H1 (cell line): ENCODE measurements around the gene GIPC2. TPM values are rescaled to one million over a fixed set of nuclear protein-coding genes. Genes with fewer than 3 reads are reported as not detected.

Source experiments
- CTCF ChIA-PET: fragments of 300-600 bp; sonication (Branson Sonifier 250); formaldehyde crosslinking; loops from one replicate; lab custom pipeline; 2021; ENCODE audit not compliant: partially characterized antibody; lab: Charles Lee
- POLR2A ChIA-PET: fragments of 300-600 bp; sonication (Branson Sonifier 250); formaldehyde crosslinking; loops from one replicate; lab custom pipeline; 2021; ENCODE audit warnings: inconsistent platforms; ENCODE audit not compliant: partially characterized antibody; lab: Charles Lee
- DNase-seq, 2 experiments: peaks; one replicate each; pipeline versions ENCODE4 v3.0.0 to v3.0.0-alpha.2; 2010 to 2022; ENCODE audit warnings: low spot score in 2 of 2, low read depth in 1 of 2, mixed read lengths in 1 of 2
- FAIRE-seq: peaks from 2 replicates; lab custom pipeline; 2011; peaks lifted over from hg19 to GRCh38; lab: Jason Lieb, UNC
- H2AFZ ChIP-seq: 2 replicates; pipeline ENCODE4 v1.8.1; 2012; ENCODE audit warnings: low read length, inconsistent platforms
- H2AK5ac ChIP-seq: 2 replicates; pipeline ENCODE4 v1.6.1; 2013; ENCODE audit warnings: low read depth, low read length
- H2BK120ac ChIP-seq: replicated peaks from 2 replicates; pipeline ENCODE3; 2013; ENCODE audit warnings: low read depth, low read length, inconsistent platforms
- H2BK12ac ChIP-seq: 2 replicates; pipeline ENCODE4 v1.6.1; 2013; ENCODE audit warnings: low read depth, low read length
- H2BK15ac ChIP-seq: 2 replicates; pipeline ENCODE4 v1.6.1; 2013; ENCODE audit warnings: low read length
- H2BK20ac ChIP-seq: 2 replicates; pipeline ENCODE4 v1.6.1; 2013; ENCODE audit warnings: low read length
- H2BK5ac ChIP-seq: 2 replicates; pipeline ENCODE4 v1.6.1; 2013; ENCODE audit warnings: low read depth, low read length
- H3K14ac ChIP-seq: 2 replicates; pipeline ENCODE4 v1.6.1; 2013; ENCODE audit warnings: inconsistent platforms; ENCODE audit not compliant: insufficient read length
- H3K18ac ChIP-seq: 2 replicates; pipeline ENCODE4 v1.6.1; 2013; ENCODE audit warnings: low read length; ENCODE audit errors: extremely low read depth
- H3K23ac ChIP-seq: 2 replicates; pipeline ENCODE4 v1.6.1; 2013; ENCODE audit warnings: inconsistent platforms; ENCODE audit not compliant: insufficient read length
- H3K23me2 ChIP-seq: 2 replicates; pipeline ENCODE4 v1.6.1; 2013; ENCODE audit warnings: low read depth, low read length
- H3K27ac ChIP-seq: 2 replicates; pipeline ENCODE4 v1.6.1; 2011; ENCODE audit warnings: low read depth, low read length, inconsistent platforms
- H3K27me3 ChIP-seq, 4 experiments: replicated peaks in 1 of 4; 1 replicate in 1 of 4; 2 replicates in 3 of 4; pipeline versions ENCODE4 v1.6.1 to v1.8.1; 2011 to 2013; ENCODE audit warnings: low read length in 3 of 4, mild to moderate bottlenecking in 3 of 4, inconsistent platforms in 2 of 4, mixed read lengths in 2 of 4, moderate library complexity in 1 of 4; ENCODE audit not compliant: control insufficient read depth in 3 of 4, insufficient read depth in 3 of 4; ENCODE audit errors: extremely low read depth in 1 of 4
- H3K36me3 ChIP-seq, 4 experiments: 2 replicates each; pipeline versions ENCODE4 v1.6.1 to v1.8.1; 2011 to 2013; ENCODE audit warnings: mild to moderate bottlenecking in 4 of 4, low read length in 3 of 4, moderate library complexity in 2 of 4, control low read depth in 1 of 4, inconsistent platforms in 1 of 4; ENCODE audit not compliant: insufficient read depth in 4 of 4, control insufficient read depth in 2 of 4
- H3K4ac ChIP-seq: replicated peaks from 2 replicates; pipeline ENCODE3; 2013; ENCODE audit warnings: low read length, low read depth, mixed read lengths, inconsistent platforms; ENCODE audit not compliant: insufficient read length
- H3K4me1 ChIP-seq, 4 experiments: replicated peaks in 1 of 4; 1 replicate in 1 of 4; 2 replicates in 3 of 4; pipeline versions ENCODE4 v1.6.1 to v1.8.1; 2011 to 2013; ENCODE audit warnings: low read length in 3 of 4, inconsistent platforms in 2 of 4, mixed read lengths in 1 of 4; ENCODE audit not compliant: insufficient read depth in 4 of 4, control insufficient read depth in 3 of 4
- H3K4me2 ChIP-seq, 2 experiments: 2 replicates each; pipeline versions ENCODE4 v1.6.1 to v1.8.1; 2011 to 2013; ENCODE audit warnings: low read depth in 2 of 2, low read length in 2 of 2, control low read depth in 1 of 2, inconsistent platforms in 1 of 2, mild to moderate bottlenecking in 1 of 2; ENCODE audit not compliant: insufficient read depth in 1 of 2
- H3K4me3 ChIP-seq, 4 experiments: fragments of 200-600, 300-600 bp in 1 of 4; sonication (generic), shearing (Covaris generic), sonication (Bioruptor Twin) in 1 of 4; 2 replicates each; pipeline versions ENCODE4 v1.5.1 to v1.8.1; 2011 to 2016; ENCODE audit warnings: low read length in 4 of 4, low read depth in 3 of 4, control low read depth in 2 of 4, inconsistent platforms in 2 of 4, mild to moderate bottlenecking in 2 of 4, mixed read lengths in 1 of 4, moderate library complexity in 1 of 4; ENCODE audit not compliant: insufficient read depth in 2 of 4; ENCODE audit errors: extremely low read depth in 1 of 4
- H3K56ac ChIP-seq: replicated peaks from 2 replicates; pipeline ENCODE3; 2013; ENCODE audit warnings: low read depth, mild to moderate bottlenecking, mixed read lengths, low read length, inconsistent platforms; ENCODE audit not compliant: insufficient read length
- H3K79me1 ChIP-seq: 2 replicates; pipeline ENCODE4 v1.6.1; 2013; ENCODE audit warnings: low read depth, low read length, control low read depth
- H3K79me2 ChIP-seq, 2 experiments: 2 replicates each; pipeline versions ENCODE4 v1.6.1 to v1.8.1; 2012 to 2013; ENCODE audit warnings: low read length in 2 of 2, mild to moderate bottlenecking in 2 of 2, inconsistent platforms in 1 of 2; ENCODE audit not compliant: insufficient read depth in 2 of 2, control insufficient read depth in 1 of 2
- H3K9ac ChIP-seq, 4 experiments: replicated peaks in 1 of 4; 1 replicate in 1 of 4; 2 replicates in 3 of 4; pipeline versions ENCODE4 v1.6.1 to v1.8.1; 2011 to 2013; ENCODE audit warnings: low read depth in 3 of 4, low read length in 3 of 4, control low read depth in 2 of 4, mild to moderate bottlenecking in 2 of 4, moderate library complexity in 2 of 4, inconsistent platforms in 1 of 4; ENCODE audit errors: extremely low read depth in 1 of 4
- H3K9me3 ChIP-seq, 2 experiments: 2 replicates each; pipeline versions ENCODE4 v1.6.1 to v1.8.1; 2012 to 2013; ENCODE audit warnings: mild to moderate bottlenecking in 2 of 2, moderate library complexity in 2 of 2, control low read depth in 1 of 2, inconsistent platforms in 1 of 2, low read depth in 1 of 2, low read length in 1 of 2, mixed read lengths in 1 of 2; ENCODE audit not compliant: insufficient read depth in 2 of 2
- H4K20me1 ChIP-seq, 2 experiments: replicated peaks in 1 of 2; 2 replicates each; pipeline versions ENCODE3 to v1.8.1; 2011 to 2013; ENCODE audit warnings: inconsistent platforms in 2 of 2, low read length in 2 of 2, mild to moderate bottlenecking in 1 of 2; ENCODE audit not compliant: insufficient read depth in 2 of 2, control insufficient read depth in 1 of 2
- H4K5ac ChIP-seq: 2 replicates; pipeline ENCODE4 v1.6.1; 2013; ENCODE audit warnings: low read length, low read depth, mixed read lengths, inconsistent platforms; ENCODE audit not compliant: insufficient read length
- H4K8ac ChIP-seq: 2 replicates; pipeline ENCODE4 v1.8.0; 2013; ENCODE audit warnings: mild to moderate bottlenecking, moderate library complexity, low read length, inconsistent platforms; ENCODE audit not compliant: insufficient read depth; ENCODE audit errors: extremely low read depth
- H4K91ac ChIP-seq: replicated peaks from 2 replicates; pipeline ENCODE3; 2013; ENCODE audit warnings: low read length, mixed read lengths, inconsistent platforms; ENCODE audit not compliant: insufficient read length
- CHD1 ChIP-seq: IDR thresholded peaks from 2 replicates; pipeline ENCODE4 v1.6.1; 2012; ENCODE audit warnings: low read depth, low read length, improper control_type of control experiment
- HDAC6 ChIP-seq: IDR thresholded peaks from one replicate; pipeline ENCODE4 v1.7.1; 2012; ENCODE audit warnings: low read depth, mild to moderate bottlenecking, inconsistent platforms, low read length, moderate library complexity
- MAFK ChIP-seq: IDR thresholded peaks from 2 replicates; pipeline ENCODE4 v1.6.1; 2012; ENCODE audit warnings: low read depth, mild to moderate bottlenecking, improper control_type of control experiment, low read length
- PHF8 ChIP-seq: fragments of 200-600 bp; sonication (generic); conservative IDR thresholded peaks from 2 replicates; pipeline ENCODE4 v1.7.1; 2012; ENCODE audit warnings: low read depth, mild to moderate bottlenecking, inconsistent platforms, low read length, moderate library complexity
- WGBS, 2 experiments: shearing (Covaris generic) in 1 of 2; methylation state at CpG; one replicate each; pipeline versions ENCODE4 v1.1.6 to v1.1.7; 2013 to 2015; ENCODE audit warnings: low lambda C conversion rate in 2 of 2, mixed read lengths in 2 of 2, inconsistent platforms in 1 of 2, low coverage in 1 of 2, missing lambda C conversion rate in 1 of 2; ENCODE audit not compliant: insufficient replicate concordance in 2 of 2, insufficient coverage in 1 of 2, insufficient read length in 1 of 2; ENCODE audit errors: extremely low coverage in 1 of 2, missing lambda C conversion rate in 1 of 2; 5-methylcytosine and 5-hydroxymethylcytosine counted together
- polyA plus RNA-seq, 7 experiments: library from polyadenylated mRNA; depleted of rRNA in 3 of 7; stranded (reverse) in 5 of 7; unstranded in 2 of 7; fragments of >200 nt in 5 of 7; fragments of 200-250 nt in 2 of 7; gene quantifications; 1 replicate in 5 of 7; 2 replicates in 1 of 7; 4 replicates in 1 of 7; pipeline versions ENCODE4 v1.2.1 to v1.2.3, GENCODE V29; 2011 to 2013; ENCODE audit warnings: missing spikeins in 2 of 7, mixed read lengths in 2 of 7
- total RNA-seq: library from RNA; stranded (reverse); fragmentation: NEBNext Ultra II Directional; extraction: Animal tissue kit (Norgen Biotek cat#: 25700); gene quantifications from 2 replicates; pipeline ENCODE4 v1.2.1, GENCODE V29; 2021

GIPC2 gene
- total and polyA plus RNA-seq, 2 of the 8 experiments (the other 6 are each of a cell fraction or from before 2014, with no cell fraction given), result 0.29 to 0.69 TPM

DNA sequence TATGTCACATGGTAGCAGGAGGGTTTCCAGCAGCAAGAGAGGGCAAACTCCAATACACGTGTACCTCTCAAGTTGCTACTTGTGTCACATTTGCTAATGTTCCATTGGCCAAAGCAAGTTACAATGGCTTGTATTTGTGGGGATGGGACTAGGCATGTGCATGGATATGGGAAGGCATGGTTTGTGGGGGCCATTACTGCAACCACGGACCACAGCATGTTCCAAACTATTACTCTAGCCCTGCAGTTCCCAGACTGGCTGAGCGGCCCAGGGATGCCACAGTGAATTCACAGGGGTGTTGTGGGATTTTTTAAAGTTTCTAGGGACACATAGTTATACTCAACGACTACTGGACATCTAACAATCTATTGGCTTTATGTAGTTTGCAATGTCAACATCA, 133.1 kb downstream of the GIPC2 start:
- Histone ChIP-seq H3K79me2 (no peaks in the 10 kb centered on the region), H3K14ac (no peak overlapping the region), H3K27ac (no peak overlapping the region), H2AFZ (no peak overlapping the region), H3K4me3 (no peak overlapping the region), H3K56ac (no peak overlapping the region), H3K4ac (no peak overlapping the region), H3K23me2 (no peaks in the 10 kb centered on the region), H3K9me3 (no peaks in the 10 kb centered on the region), H4K91ac (no peak overlapping the region), H2BK5ac (no peak overlapping the region), H3K23ac (no peak overlapping the region), H3K4me1 (no peaks in the 10 kb centered on the region), H3K79me1 (no peaks in the 10 kb centered on the region), H2BK120ac (no peak overlapping the region), H2BK20ac (no peak overlapping the region), H3K4me2 (no peak overlapping the region), H3K18ac (no peak overlapping the region), H2BK15ac (no peak overlapping the region), H3K36me3 (no peaks in the 10 kb centered on the region), H4K20me1 (no peaks in the 10 kb centered on the region), H2BK12ac (no peak overlapping the region), H3K27me3 (no peaks in the 10 kb centered on the region), H3K9ac (no peak overlapping the region), H4K8ac (no peak overlapping the region), H2AK5ac (no peak overlapping the region), H4K5ac (no peak overlapping the region)
- 87% methylated on average over 4 of the region's 4 CpGs; no CpG with 5 or more reads in 1 of the 2 experiments for WGBS, 2 experiments
- no peak for TF ChIP-seq MAFK
- no peak for TF ChIP-seq PHF8
- TF ChIP-seq HDAC6, result no peak
- no peak for TF ChIP-seq CHD1
- FAIRE-seq, result no peak
- ChIA-PET CTCF (no interaction called here), POLR2A (no interaction called here)
- DNase-seq, result no peak
